HepG2 (cell line): ENCODE data around the gene FBXL12. TPM values are rescaled to one million over a fixed set of nuclear protein-coding genes. Genes with fewer than 3 reads are reported as not detected.

Source experiments
- BATF2 ChIP-seq: sonication (generic); formaldehyde crosslinking; IDR thresholded peaks from 2 replicates; pipeline ENCODE4 v1.8.0; 2022; ENCODE audit warnings: mild to moderate bottlenecking, missing genetic modification reagents, moderate library complexity
- CCDC6 ChIP-seq: sonication (generic); formaldehyde crosslinking; IDR thresholded peaks from 2 replicates; pipeline ENCODE4 v1.8.1; 2022; ENCODE audit warnings: mild to moderate bottlenecking, missing genetic modification reagents, moderate library complexity
- GABPB1 ChIP-seq: IDR thresholded peaks from 2 replicates; pipeline ENCODE4 v1.6.1; 2016; ENCODE audit warnings: mild to moderate bottlenecking, missing genetic modification reagents, moderate library complexity, missing compliant biosample characterization
- HDAC6 ChIP-seq: fragments of 200-600 bp; sonication (generic); IDR thresholded peaks from 2 replicates; pipeline ENCODE4 v1.7.0; 2017; ENCODE audit warnings: mild to moderate bottlenecking, antibody characterized with exemption, low read length, low read depth
- KAT2B ChIP-seq: fragments of 150-350 bp; IDR thresholded peaks from 2 replicates; pipeline ENCODE4 v1.6.1; 2014; ENCODE audit warnings: low read depth, low read length, borderline replicate concordance
- KLF12 ChIP-seq: sonication (generic); formaldehyde crosslinking; IDR thresholded peaks from 2 replicates; pipeline ENCODE4 v1.4.0; 2020; ENCODE audit warnings: missing genetic modification reagents, borderline replicate concordance
- PHF8 ChIP-seq: sonication (generic); formaldehyde crosslinking; IDR thresholded peaks from 2 replicates; pipeline ENCODE4 v1.5.0; 2020; ENCODE audit warnings: missing genetic modification reagents
- RELA ChIP-seq: sonication (generic); formaldehyde crosslinking; IDR thresholded peaks from 2 replicates; pipeline ENCODE4 v1.4.0; 2020; ENCODE audit warnings: missing genetic modification reagents
- RNF2 ChIP-seq: fragments of 450-650 bp; conservative IDR thresholded peaks from 2 replicates; pipeline ENCODE4 v1.6.1; 2016; ENCODE audit warnings: low read depth
- SATB2 ChIP-seq: sonication (generic); formaldehyde crosslinking; IDR thresholded peaks from 2 replicates; pipeline ENCODE4 v1.5.0; 2020; ENCODE audit warnings: missing genetic modification reagents
- SETDB1 ChIP-seq: sonication (generic); formaldehyde crosslinking; IDR thresholded peaks from 2 replicates; pipeline ENCODE4 v1.5.1; 2020; ENCODE audit warnings: missing genetic modification reagents, mild to moderate bottlenecking, borderline replicate concordance
- SMARCE1 ChIP-seq: fragments of 450-650 bp; IDR thresholded peaks from 2 replicates; pipeline ENCODE4 v1.6.1; 2017; ENCODE audit warnings: borderline replicate concordance
- SRSF4 ChIP-seq: fragments of 200-400 bp; formaldehyde crosslinking; IDR thresholded peaks from one replicate; pipeline ENCODE4 v1.6.1; 2018; ENCODE audit warnings: mild to moderate bottlenecking, low read depth, low read length, moderate library complexity; ENCODE audit not compliant: poor library complexity, severe bottlenecking
- TEAD2 ChIP-seq: sonication (generic); formaldehyde crosslinking; IDR thresholded peaks from 2 replicates; pipeline ENCODE4 v1.9.0; 2021; ENCODE audit warnings: missing genetic modification reagents
- ZBTB25 ChIP-seq: IDR thresholded peaks from 2 replicates; pipeline ENCODE4 v1.6.1; 2018; ENCODE audit warnings: missing genetic modification reagents
- ZGPAT ChIP-seq: IDR thresholded peaks from 2 replicates; pipeline ENCODE4 v1.6.1; 2016; ENCODE audit warnings: mild to moderate bottlenecking
- ZNF296 ChIP-seq: sonication (generic); formaldehyde crosslinking; conservative IDR thresholded peaks from 2 replicates; pipeline ENCODE4 v1.5.0; 2020; ENCODE audit warnings: mild to moderate bottlenecking, missing genetic modification reagents
- ZNF574 ChIP-seq: sonication (generic); formaldehyde crosslinking; IDR thresholded peaks from 2 replicates; pipeline ENCODE4 v1.4.0; 2020; ENCODE audit warnings: missing genetic modification reagents
- ZNF589 ChIP-seq: sonication (generic); formaldehyde crosslinking; conservative IDR thresholded peaks from 2 replicates; pipeline ENCODE4 v1.8.0; 2022; ENCODE audit warnings: mild to moderate bottlenecking, moderate library complexity, missing genetic modification reagents
- ZNF674 ChIP-seq: sonication (generic); formaldehyde crosslinking; IDR thresholded peaks from 2 replicates; pipeline ENCODE4 v1.5.0; 2020; ENCODE audit warnings: low read depth, mild to moderate bottlenecking, missing genetic modification reagents
- ZNF780A ChIP-seq: sonication (generic); formaldehyde crosslinking; IDR thresholded peaks from 2 replicates; pipeline ENCODE4 v1.8.0; 2022; ENCODE audit warnings: mild to moderate bottlenecking, missing genetic modification reagents, moderate library complexity
- ZNF790 ChIP-seq: sonication (generic); formaldehyde crosslinking; IDR thresholded peaks from 2 replicates; pipeline ENCODE4 v1.8.0; 2022; ENCODE audit warnings: missing genetic modification reagents, mild to moderate bottlenecking, borderline replicate concordance
- ZNF878 ChIP-seq: sonication (generic); formaldehyde crosslinking; IDR thresholded peaks from 2 replicates; pipeline ENCODE4 v1.8.1; 2023; ENCODE audit warnings: mild to moderate bottlenecking, missing genetic modification reagents, moderate library complexity
- polyA plus RNA-seq, 8 experiments: library from polyadenylated mRNA; depleted of rRNA in 3 of 8; stranded (reverse) in 7 of 8; unstranded in 1 of 8; fragments of >200 nt; fragmentation: Illumina TruSeq in 4 of 8; extraction: Trizol in 4 of 8; gene quantifications; 2 replicates each; pipeline versions ENCODE4 v1.2.1 to v1.2.3, GENCODE V29; 2011 to 2016; ENCODE audit warnings: low read depth in 4 of 8, missing spikeins in 1 of 8, mixed read lengths in 1 of 8; ENCODE audit not compliant: insufficient read depth in 1 of 8
- total RNA-seq, 5 experiments: library from RNA; depleted of rRNA; stranded (reverse); fragments of >200 nt; fragmentation: Illumina TruSeq; extraction: Trizol; gene quantifications; 2 replicates each; pipeline ENCODE4 v1.2.3, GENCODE V29; 2016; ENCODE audit warnings: low read depth in 1 of 5

Gene FBXL12
- total and polyA plus RNA-seq, 2 of the 13 experiments (the other 11 are each of a cell fraction or from before 2014, with no cell fraction given) = 20.4 to 23.1 TPM

- TF ChIP-seq ZGPAT (CRISPR knock-in tag) (peak; percentile 96), RELA (CRISPR knock-in tag) (no peak), HDAC6 (no peak), SATB2 (no peak; the same call in 1 of the 2 replicates), ZNF296 (CRISPR knock-in tag) (no peak), ZNF790 (CRISPR knock-in tag) (no peak), ZNF574 (CRISPR knock-in tag) (peak; percentile 94), KAT2B (no peak), ZNF780A (CRISPR knock-in tag) (no peak), ZNF674 (CRISPR knock-in tag) (no peak), BATF2 (0 out of 2 replicates have a peak, but pooled peaks have one; percentile 37), SRSF4 (no peak), RNF2 (0 out of 2 replicates have a peak, but pooled peaks have one; percentile 39), SMARCE1 (no peak), PHF8 (CRISPR knock-in tag) (peak; percentile 88), GABPB1 (CRISPR knock-in tag) (peak; percentile 100), ZBTB25 (CRISPR knock-in tag) (peak; percentile 53; the same call in 1 of the 2 replicates), ZNF589 (CRISPR knock-in tag) (no peak), CCDC6 (CRISPR knock-in tag) (peak; percentile 93), TEAD2 (CRISPR knock-in tag) (no peak), KLF12 (CRISPR knock-in tag) (0 out of 2 replicates have a peak, but pooled peaks have one; percentile 4), ZNF878 (CRISPR knock-in tag) (0 out of 2 replicates have a peak, but pooled peaks have one; percentile 63), SETDB1 (CRISPR knock-in tag) (no peak)
Observed at GRCh38 chr19:9768175-9769112, 50.4 kb downstream of the FBXL12 start, which contains the start of gene ZNF846 (continued).
